Activated T-helper 1 cell treated with Interleukin-2 at 50 U/mL for 16 hours (primary cell): ENCODE data around the gene OSBP.
"Not testable (repeated sequence)": the region's sequence is repeated elsewhere in the genome, so short reads cannot be mapped to it uniquely, and the experiment has no call there.

Experiments
- DNase-seq: peaks from one replicate; pipeline ENCODE4 v3.0.0-alpha.2; 2020; ENCODE audit warnings: low read depth

Gene OSBP

DNA sequence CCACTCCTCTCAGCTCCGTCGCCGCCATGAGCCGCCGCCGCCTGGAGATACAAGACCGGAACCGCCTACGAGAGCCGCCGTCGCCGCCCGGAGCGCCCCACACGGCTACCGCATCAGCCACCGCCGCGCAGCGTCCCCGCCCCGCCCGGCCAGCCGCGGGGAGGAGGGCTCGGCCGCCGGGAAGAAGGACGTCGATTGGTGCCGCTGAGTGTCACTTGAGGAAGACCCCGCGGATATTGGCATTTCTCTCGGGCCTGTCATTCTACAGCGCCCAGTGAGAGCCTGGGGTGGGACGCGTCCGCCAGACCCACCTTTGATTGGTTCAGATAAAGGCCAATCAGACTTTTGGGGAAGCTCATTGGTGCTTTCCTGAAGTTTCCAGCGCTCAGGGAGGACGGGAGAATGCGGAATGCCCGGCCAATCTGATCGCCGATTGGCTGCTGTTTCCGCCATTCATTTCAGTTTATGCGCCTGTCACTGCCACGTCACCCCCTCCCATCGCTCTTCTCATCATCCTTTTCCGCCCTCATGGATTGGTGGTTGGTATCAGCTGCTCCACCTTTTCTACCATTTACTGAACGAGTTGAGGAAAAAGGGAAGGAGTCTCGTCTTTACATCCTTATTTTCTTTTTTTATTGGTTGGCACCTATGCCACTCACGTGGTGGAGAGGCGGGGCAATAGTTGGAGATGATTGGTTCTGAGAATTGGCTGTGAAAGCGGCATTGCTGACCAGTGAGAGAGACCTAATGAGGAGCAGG is at the start of gene OSBP:
Gene OSBP, minus strand, starts transcription at position 138 of the 759 bp plus-strand sequence. Its CDS starts 110 bp downstream, at position 28.
- peak; percentile 94 for DNase-seq

DNA sequence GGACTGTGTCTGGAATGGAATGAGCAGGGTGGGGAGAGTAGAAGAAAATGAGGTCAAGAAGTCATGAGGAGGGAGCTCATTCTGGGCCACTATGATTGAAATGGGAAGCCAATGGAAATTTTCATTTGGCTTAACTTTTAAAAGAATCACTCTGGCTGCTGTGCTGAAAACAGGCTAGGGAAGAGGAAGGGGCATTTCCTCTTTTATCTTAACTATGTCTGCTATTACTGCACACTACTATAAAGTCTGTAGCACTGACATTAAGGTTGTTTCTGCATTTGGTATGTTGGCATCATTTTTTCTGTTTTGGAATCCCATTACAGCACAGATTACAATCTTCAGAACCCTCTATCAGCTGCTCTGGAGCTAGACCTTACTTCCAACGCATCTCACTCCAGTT is 45.0 kb upstream of the OSBP start:
- DNase-seq: no peak

GRCh38 chr11:59659981-59660380 is 44.4 kb upstream of the OSBP start:
- DNase-seq: no peak

GRCh38 chr11:59658036-59658435 is 42.5 kb upstream of the OSBP start:
- DNase-seq: no peak

- no peak for DNase-seq
Observed at GRCh38 chr11:59654893-59655292, 39.3 kb upstream of the OSBP start.

DNA sequence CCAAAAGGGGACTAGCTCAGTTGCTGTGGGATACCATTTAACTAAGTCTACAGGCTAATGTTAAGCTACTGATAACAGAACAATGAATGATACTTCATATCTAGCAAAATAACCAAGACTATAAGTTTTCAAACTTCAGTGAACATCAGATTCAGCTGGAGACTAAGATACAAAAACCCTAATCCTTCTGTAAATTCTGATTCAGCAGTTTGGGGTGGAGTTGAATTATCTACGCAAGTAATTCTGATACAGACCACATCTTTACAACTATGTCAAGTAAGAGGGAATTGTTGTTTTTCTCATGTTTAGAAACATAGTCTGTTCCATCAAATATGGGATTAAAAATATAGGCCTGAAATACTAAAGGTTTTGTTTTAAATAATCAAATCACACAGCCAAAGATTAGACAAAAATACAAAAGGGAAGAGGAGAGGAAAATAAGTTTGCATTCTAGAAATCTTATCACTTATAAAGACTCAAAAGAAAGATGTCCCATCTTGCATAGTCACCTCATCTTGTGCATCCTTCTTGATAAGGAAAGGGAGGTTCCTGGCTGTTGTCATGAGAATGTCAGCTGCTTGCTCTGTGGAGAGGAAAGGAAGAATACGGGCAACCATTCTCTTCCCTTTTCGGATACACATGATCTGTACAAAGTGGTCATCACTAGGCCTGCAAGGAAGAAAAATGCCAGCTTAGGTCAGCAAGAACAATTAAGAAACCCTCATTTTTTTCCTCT is 31.8 kb upstream of the OSBP start:
- DNase-seq: no peak

DNA sequence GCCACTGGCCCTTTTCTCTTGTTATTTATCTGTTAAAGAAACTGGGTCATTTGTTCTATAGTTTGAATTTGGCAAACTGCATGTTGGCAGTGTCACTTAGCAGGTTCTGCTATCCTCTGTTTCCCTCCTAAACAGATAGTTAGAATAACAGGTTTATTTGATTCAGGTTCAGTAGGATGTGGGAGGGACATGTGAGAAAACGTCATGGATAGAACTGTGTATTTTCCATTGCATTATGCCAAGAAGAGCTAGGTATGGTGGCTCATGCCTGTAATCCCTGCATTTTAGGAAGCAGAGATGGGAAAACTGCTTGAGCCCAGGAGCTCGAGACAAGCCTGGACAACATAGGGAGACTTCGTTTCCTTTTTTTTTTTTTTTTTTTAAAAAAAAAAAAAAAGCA is 29.0 kb upstream of the OSBP start:
- no peak for DNase-seq

GRCh38 chr11:59643390-59643789 is 27.8 kb upstream of the OSBP start:
- no peak for DNase-seq

DNA sequence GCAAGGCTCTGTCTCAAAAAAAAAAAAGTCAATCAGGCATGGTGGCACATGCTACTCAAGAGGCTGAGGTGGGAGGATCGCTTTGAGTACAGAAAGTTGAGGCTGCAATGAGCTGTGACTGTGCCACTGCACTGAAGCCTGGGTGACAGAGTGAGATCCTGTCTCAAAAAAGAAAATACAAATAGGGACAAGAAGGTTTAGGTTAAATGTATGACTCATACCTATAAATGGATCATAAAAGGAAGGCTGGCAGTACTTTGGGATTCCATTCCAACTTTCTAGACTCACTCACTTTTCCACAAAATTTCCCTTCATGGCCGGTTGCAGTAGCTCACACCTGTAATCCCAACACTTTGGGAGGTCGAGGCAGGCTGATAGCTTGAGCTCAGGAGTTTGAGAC is 25.6 kb upstream of the OSBP start:
- DNase-seq: no peak

GRCh38 chr11:59630493-59630892 is 14.9 kb upstream of the OSBP start:
- no peak for DNase-seq

- DNase-seq: no peak
Observed at GRCh38 chr11:59629996-59630395, 14.4 kb upstream of the OSBP start.

GRCh38 chr11:59626969-59627368 is 11.4 kb upstream of the OSBP start:
- not testable (repeated sequence) for DNase-seq

GRCh38 chr11:59625703-59626102 is 10.1 kb upstream of the OSBP start:
- no peak for DNase-seq

DNA sequence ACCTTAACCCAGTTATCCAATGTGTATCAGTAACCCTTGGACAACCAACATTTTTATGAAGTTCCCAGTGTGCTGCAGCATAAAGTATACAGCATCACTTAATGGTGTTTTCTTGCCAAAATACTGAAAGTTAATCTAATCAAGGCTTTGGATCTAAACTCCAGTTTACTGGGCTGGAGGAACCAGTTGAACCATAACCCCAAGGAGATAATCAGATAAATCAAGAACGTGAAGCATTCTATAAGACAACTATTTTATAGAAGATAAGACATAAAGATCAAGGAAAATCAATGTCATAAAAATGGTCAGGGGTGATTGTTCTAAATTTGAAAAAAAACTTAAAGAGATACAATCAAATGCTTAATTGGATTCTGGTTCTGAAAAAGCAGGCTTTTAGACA is 2.3 kb upstream of the OSBP start:
- no peak for DNase-seq

GRCh38 chr11:59616396-59616982 is 915 bp upstream of the OSBP start:
- DNase-seq: no peak

GRCh38 chr11:59615120-59615636 is 396 bp downstream of the OSBP start:
- peak; percentile 50 for DNase-seq

GRCh38 chr11:59614277-59615119 is 1.1 kb downstream of the OSBP start:
- no peak for DNase-seq

- no peak for DNase-seq
Observed at GRCh38 chr11:59611570-59612565, 3.7 kb downstream of the OSBP start.

DNA sequence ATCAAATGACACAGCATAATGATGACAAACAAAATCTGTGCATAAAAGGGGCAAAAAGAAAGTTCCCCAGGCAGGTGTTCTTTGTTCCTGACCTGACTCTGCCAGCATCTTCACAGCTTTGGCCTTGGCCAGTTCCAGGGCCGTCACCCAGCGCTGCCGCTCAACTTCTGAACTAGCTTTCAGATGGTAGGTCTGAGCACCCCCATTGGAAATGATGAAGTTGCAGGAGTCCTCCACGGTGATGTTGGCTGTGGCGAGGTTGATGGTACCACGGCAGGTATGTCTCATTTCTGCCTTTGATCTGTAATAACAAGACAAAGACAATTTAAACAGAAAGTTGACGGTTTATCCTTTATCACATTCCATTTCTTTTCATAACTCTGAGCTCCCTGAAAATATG is 5.3 kb downstream of the OSBP start:
- no peak for DNase-seq

DNA sequence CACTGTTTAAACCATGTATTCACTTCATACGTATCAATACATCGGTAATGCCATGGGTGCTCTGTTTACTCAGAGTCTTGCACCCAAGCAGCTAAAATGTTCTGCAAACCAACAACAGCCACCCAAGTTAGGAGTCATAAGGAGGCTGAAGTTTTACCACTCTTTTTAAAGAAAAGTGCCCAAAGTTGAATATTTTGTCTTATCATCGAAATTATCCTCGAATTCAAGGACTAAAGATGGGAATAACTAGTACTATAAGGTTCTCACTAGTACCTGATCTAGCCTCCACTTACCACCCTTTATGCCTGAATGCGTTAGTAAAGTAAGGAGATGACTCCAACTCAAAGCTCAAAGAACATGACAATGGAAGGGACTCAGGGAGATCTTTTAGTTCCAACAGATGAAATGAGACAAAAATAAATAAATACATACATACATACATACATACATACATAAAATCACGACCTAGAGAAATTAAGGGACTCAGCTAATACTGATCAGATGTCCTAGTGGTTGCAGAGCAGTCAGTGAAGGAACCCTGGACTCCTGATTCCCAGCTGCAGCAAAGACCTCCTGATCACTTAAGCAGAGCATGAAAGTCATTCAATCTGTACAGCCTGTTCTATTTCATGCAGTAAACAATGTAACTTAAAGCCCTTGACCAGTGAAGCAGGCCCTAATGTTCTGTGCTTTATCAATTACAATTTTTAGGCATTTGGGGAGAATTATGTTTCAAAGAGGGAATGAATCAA is 7.7 kb downstream of the OSBP start:
- no peak for DNase-seq
